Measurements from ENCODE around the gene TGM6.

The TGM6 gene

DNA sequence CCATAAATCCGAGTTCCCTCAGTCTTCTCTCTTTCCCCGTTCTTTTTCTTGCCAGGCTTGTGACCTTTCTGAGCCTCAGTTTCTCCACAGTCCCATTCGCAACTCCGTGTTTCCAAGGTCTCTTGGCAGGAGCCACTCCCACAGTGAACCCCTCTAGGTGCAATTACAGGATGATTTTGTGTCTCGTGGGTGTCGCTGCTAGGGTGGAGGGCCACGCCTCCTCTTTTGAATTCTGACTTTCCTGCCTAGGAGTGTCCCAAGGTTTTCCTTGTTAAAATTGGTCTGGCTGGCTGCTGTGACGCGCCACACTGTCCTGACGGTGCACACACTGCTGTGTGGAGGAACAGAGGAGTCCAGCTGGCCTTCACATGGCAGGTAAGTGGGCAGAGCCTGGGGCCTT is at the start of gene TGM6:
Gene TGM6 (plus strand): TSS at position 301 of the 400 bp plus-strand sequence. CDS start 68 bp downstream, at position 369.
- DNase-seq = no peak

DNA sequence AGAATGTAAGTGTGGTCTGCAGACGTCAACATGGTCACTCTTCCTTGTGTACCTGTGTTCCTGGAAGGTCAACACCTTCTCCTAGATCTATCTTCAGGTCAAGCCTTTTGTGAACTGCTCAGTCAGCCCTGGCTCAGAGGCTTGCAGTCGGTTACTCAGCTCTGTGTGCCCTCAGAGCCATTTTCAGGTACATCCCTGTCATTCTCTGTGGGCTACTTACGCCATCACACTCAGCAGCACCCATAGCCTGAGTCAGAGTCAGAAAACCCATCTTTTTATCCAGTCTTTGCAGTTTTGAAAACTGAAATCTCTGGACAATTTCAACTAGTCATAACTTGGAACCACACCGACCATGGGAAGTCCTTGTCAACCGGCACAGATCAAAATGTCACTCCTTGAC is 49.6 kb upstream of the TGM6 start:
- no peak for DNase-seq

DNA sequence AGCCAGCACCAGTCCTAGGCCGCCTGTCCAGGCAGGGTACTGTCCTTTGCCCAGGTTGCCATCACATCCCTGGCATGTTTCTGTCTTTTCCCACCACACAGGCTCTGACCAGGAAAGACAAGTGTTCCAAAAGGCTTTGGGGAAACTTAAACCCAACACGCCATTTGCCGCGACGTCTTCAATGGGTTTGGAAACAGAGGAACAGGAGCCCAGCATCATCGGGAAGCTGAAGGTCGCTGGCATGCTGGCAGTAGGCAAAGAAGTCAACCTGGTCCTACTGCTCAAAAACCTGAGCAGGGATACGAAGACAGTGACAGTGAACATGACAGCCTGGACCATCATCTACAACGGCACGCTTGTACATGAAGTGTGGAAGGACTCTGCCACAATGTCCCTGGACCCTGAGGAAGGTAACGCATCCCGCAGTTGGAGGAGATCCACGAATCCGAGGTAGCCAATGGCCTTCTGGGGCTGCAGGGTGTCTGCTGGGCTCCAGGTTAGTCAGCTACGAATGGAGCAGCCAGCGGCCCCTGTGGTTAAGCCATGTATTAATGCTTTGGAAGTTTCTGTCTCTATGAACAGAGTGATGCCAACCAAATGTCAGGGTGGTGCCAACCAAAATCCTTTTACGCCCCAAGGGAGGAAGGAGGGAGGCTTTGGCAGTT is 48.7 kb upstream of the TGM6 start:
- no peak for DNase-seq

DNA sequence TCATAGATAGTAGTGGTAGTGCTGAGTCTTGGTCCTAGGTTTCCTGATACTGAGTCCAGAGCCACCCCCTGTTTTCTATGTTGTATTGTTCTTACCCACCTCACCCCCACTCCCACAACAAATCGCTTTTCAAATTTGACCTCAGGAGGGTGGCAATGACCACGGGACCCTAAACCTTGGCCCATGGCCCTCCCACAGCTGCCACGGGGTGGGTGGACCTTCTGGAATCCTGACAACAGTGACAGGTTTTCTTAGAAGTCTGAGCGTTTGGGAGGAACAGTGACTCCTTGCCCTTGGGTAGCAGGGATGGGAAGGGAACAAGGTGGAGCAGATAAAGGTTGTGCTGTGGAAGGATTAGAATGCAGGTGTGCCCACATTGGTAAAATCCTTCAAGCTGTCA is 48.0 kb upstream of the TGM6 start:
- DNase-seq = no peak

DNA sequence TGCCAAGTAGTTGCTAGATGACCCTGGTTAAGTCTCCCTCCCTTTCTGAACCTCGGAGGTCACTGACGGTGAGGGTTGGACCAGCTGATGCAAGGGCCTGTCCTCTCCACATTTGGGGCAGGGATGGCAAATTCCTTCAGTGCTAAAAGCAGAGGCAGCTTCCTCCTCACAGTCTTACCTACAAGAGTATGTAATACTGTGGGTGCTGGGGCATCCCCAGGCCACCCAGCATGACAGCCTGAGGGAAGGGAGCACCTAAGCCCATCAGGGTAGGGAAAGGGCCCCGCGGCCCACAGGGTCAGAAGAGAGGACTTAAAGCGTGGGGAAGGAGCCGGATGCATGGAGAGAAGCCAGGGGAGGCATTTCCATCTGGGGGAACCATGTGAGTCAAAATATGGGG is 46.9 kb upstream of the TGM6 start:
- DNase-seq = no peak

DNA sequence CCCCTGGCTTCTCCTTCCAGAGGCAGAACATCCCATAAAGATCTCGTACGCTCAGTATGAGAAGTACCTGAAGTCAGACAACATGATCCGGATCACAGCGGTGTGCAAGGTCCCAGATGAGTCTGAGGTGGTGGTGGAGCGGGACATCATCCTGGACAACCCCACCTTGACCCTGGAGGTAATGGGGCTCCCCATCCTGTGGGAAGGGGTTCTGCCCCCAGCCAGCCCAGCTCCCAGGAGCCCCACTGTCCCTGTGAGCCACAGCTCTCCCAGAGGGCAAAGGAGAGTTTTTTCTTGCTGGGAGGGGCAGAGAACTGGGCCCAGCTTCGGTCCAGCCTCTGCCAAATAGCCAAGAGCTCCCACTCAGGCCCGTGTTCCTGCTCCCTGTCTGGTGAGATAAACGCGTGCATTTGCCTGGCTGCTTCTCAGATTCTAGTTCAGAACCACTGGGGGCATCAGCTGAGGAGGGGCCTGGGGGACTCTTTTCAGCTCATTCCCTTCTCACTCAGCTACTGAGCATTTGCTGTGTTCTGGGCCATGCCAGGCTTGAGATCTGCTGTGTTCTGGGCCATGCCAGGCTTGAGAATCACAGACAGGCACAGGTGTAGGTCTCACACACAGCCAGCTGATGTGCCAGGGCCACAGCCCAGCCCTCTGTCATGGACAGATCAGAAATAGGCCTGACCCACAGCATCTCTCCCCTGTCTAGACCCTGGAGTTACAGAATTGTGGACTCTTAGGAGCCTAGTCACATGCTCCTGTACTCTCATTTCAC is 45.4 kb upstream of the TGM6 start:
- no peak for DNase-seq

DNA sequence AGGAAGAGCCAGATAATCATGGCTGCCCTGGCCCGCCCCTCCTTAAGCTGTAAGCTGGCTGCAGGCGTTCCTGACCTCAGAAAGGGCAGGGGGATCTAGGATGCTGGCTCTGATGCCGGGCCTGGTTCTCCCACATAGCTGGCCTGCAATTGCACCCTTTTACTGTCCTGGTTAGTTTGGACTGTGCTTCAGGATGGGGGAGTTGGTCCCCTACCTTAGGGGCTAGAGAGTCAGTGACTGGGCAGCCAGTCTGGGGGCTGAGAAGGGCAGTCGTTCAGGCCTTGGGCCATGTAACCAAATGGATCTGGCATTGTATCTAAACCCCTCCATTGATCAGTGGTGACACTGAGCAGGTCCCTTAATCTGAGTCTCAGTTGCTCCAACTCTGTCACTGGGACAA is 44.2 kb upstream of the TGM6 start:
- no peak for DNase-seq

DNA sequence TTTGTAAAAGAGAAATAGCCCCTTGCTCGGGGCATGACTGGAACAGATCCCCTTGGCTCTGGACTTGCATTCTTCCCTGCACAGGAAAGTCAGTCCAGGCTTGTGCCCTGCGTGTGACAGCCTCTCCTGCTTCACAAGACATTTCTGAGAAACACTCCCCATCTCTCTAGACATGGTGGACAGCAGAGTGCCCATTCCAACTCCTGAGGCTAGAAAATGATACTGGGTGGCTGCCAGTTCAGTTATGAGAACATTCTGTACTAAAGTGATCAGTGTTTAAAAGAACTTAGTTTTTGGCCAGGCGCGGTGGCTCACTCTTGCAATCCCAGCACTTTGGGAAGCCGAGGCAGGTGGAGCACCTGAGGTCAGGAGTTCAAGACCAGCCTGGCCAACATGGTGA is 43.6 kb upstream of the TGM6 start:
- no peak for DNase-seq

DNA sequence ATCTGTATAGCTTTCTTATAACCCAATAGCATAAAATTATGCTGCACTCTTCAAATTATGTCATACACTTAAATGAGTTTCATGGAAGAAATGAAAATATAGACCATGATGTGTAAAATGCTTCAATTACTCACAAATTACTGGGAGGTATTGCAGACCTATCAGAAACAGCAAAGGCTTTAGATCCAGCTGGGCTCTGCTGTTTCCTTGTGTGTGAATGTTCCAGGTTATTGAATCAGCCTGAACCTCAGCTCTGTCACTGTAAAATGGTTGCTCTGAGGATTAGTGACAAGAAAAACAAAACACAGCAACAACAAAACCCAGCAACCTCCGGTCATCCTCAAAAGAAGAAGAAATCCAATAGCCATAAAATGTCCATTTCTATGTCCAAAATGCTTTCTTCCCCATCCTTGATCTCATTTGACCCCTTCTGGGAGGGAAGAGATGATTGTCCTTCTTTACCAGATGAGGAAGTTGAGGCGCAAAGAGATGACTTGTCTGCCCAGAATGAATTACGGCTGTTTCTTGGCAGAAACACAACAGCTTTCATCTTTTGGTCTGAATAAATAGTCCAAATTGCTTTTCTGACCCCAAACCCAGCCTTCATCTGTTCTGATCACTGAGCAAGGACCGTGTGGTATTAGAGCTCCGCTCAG is 42.2 kb upstream of the TGM6 start:
- DNase-seq = no peak

DNA sequence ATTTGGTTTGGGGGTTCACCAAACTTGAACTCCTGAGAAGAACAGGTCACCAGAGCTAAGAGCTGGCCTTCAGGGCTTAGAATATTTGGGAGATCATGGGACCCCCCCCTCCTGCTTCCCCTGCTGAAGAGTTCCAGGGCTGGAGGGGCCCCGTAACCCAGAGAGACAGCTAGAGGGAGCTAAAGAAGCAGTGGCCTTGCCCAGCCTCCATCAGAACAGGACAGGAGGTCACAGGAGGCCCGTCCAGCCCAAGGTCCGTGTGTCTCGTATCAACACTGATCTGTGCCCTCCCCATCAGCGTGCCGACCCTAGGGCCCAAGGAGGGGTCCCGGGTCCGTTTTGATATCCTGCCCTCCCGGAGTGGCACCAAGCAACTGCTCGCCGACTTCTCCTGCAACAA is 40.6 kb upstream of the TGM6 start:
- DNase-seq = no peak

DNA sequence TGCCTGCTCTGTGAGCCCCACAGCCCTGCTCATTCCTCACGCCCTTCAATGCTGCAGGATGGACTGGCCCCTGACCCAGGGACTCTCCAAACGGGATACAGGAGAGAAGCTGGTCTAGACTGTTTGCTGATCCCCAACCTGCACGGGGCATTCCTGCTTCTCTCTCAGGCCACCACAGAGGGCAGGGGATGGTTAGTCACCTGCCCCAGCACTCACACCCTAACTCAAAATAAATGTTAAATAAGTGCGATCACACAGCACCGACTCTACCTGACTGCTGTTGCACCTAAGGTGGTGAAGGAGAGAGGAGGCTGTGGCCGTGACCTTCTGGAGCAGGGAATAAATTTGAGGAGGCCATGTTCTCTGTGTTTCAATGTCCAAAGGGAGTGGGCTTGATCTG is 39.9 kb upstream of the TGM6 start:
- no peak for DNase-seq

DNA sequence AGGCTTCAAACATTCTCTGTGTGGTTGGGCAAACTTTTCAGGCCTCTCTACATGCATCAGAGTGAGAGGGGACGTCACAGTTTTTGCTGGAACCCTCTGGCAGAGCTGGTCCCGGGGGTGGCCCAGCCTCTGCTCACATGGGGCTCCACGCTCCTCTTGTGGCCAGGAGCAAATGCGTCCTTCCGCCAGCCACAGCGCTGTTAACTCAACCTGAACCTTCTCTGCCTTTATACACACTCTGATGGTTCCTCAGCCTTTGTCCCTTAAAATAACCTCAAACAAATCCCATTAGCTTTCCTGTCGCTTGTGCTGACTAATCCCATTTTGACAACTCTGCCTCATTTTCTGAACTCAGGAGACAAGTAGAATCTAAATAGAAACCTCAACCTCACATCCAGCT is 39.4 kb upstream of the TGM6 start:
- no peak for DNase-seq

DNA sequence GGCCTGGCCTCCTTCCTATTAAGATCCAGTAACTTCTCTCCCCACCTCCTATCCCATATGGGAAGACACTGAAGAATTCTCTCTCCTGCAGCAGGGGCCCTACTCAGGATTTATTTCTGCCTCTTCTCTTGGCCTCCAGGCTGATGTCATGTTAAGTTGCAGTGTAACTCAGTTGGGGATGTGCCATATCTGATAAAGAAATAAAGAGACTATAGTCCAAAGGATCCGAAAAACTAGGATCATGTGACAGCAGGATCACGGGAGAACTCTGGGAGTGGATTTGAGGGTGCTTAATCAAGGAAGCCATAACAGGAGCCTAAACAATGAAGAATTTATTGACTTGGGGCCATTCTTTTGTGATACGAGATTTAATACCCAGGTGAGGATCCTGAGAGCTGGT is 38.5 kb upstream of the TGM6 start:
- DNase-seq = no peak

DNA sequence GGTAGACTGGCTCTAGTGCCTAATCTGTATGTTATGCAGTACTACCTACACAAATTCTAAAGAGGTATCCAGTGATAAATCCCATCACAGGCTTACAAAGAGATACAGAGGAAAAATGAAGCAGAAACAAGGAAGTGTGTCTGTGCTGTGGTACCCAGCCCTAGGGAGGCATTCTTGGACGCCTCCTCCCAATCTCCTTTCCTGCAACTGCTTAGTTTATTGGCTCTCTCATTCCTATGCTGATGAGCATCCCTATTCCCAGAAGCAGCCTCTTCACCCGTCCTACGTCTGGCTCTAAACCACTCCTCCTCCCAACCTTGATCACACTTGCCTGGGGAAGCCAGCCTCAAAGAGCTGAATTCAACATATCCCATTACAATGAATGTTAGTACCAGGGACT is 34.5 kb upstream of the TGM6 start:
- no peak for DNase-seq

DNA sequence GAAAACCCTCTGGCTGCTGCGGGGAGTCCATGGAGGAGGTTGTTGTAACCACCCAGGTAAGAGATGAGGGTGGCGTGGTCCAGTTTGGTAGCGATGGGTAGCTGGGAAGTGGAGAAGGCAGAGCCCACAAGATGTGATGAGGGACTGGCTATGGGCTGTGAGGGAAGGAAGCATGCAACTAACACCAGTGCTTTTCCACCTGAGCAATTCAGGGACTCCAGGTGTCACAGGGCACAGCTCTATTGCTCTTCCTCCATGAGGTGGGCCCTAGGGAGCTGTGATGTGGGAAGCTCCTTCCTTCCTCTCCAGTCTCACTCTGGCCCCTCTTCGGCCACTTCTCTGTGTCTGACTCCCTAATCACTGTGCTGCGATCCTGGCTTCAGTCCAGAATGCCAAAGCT is 32.4 kb upstream of the TGM6 start:
- no peak for DNase-seq

DNA sequence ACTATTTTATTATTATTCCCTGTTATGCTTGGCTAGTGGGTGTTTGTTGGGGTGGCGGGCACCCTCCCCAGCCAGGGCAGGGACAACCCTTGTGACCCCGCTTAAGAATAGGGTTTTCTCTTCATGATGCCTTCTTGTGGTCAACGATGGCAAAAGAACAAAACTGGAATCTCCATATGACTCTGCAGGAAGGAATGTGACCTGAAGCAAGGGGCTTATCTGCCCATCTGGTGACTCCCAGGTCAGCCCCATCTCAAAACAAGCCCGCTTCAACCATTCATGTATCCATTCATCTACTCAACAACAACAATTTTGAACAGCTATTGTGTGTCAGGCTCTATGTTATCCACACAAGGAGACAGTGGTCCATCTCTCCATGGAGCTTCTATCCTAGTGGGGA is 30.9 kb upstream of the TGM6 start:
- DNase-seq = no peak

DNA sequence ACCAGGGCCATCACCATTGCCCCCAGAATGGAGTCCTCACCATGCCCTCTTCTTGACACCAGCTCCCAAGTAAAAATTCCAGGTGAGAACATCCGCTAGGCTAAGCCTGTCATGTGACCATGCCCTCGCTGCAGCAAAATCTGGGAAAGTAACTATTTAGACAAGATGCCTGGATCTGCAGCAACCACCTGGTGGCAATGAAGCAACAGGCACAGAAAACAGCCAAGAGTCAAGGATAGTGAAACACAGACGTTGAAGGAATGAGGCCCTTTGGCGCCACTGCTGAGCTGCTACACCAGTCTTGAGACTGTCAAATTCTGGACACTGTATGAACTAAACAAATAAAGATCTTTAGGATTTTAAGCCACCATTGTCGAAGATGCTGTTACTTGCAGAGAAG is 30.1 kb upstream of the TGM6 start:
- no peak for DNase-seq

DNA sequence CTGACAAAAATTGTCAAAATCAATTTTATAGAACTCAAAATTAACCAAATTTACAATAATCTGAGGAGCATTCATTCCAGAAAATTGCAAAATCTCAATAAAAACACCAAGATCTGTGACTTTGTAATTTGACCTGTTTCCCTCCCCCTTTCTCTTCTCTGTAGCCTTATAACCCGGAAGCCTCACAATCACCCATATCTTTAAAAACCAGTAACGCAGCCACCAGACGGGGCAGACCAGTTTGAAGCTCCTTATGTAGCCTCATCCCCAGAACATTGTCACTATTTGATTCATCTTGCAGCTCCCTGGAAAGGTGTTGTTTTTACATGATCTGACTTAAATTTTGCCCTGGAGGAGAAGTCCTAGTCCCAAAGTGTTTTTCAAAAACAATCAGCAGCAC is 27.5 kb upstream of the TGM6 start:
- DNase-seq = no peak

DNA sequence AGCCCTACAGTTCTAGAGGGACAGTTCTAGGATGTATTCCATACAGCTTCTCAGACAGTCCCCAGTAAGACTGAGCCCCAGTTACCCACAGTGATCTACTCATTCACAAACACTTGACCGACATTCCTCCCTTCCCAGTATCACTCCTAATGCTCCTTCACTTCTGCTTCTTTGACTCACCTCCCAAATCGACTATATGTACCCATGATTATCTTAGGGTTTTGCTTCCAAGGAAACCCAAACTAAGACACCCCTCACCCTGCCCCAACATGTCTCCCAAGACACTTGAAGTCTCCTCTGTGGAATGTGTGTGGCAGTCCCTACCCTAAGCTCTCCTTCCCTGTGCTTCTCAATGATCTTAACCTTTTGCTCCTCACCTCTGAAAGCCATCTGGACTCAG is 23.6 kb upstream of the TGM6 start:
- no peak for DNase-seq

DNA sequence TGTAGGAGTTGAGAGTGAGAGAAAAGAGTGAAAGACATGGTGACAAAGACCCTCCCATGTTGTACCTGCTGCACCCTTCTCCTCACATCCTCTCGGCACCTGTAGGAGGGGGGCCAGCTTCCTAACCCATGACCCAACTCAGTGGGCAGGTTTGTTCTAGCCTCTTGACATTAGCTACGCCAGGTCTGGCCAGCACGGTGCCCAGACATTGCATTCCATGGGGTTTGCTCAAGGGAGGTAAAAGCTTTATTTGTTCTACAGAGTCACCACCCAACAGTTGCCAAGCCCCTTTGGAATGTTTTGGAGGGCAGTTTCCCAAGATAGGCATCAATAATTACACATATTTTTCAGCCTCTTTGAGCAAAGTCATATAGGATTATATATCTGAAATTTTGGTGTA is 22.7 kb upstream of the TGM6 start:
- no peak for DNase-seq

DNA sequence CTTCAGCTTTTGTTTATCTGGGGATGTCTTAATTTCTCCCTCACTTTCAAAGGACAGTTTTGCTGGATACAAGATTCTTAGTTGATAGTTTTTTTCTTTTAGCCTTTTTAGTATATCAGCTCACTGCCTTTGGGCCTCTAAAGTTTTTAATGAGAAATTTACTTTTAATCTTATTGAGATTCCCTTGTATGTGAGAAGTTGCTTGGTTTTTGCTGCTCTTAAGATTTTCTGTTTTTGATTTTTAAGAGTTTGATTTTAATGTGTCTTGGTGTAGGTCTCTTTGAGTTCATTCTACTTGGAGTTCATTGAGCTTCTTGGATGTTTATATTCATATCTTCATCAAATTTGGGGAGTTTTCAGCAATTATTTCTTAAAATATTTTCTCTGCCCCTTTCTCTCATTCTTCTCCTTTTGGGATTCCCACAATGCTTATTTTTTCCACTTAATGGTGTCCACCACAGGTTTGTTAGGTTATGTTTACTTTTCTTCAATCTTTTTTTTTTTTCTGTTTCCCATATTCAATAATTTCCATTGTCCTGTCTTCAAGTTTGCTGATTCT is 19.6 kb upstream of the TGM6 start:
- no peak for DNase-seq

DNA sequence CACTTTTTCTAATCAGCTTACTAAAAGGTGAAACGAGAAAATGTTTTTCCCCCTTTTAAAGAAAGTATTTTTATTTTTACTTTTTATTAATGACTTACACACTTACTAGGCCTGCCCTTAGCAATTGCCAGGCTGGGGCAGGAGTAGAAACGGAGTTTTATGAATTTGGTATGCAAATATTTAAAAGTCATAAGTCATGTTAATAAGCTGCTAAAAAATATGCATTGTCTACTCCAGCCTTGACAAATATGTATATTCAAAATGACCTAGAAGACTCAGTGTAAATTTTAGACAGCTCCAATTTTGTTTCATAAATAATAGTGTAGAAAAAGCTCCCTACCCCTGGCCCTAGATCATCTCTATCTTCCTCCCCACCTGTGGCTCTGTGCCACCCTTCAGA is 17.5 kb upstream of the TGM6 start:
- DNase-seq = no peak

DNA sequence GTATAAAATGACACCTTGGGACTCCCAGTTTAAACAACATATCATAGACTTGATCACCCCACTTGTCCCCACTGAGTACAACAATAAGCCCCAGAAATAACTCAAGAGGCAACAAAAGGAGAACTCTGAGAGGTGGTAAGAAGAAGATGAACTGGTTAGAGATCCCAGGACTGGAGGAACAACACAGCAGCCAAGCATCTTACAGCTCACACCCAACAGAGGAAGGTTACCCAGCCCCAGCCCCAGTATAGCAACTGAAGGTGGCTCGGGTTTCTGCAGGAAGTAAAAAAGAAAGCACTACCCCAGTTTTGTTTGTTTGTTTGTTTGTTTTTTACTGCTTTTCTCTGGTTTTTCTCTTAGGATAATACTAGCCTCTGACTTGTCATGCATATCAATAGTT is 17.1 kb upstream of the TGM6 start:
- no peak for DNase-seq

DNA sequence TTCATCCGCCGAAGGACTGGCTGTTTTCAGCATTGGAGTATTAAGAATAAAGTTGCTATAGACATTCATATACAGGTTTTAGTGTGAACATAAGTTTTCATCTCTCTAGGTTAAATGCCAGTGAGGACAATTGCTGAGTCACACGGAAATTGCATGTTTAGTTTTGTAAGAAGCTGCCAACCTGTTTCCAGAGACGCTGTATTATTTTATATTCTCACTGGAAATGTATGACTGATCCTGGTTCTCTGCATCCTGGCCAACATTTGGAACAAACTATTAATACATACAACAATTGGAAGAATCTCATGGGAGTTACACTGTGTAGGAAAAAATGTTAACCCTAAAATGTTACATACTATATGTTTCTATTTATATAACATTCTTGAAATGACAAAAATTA is 16.7 kb upstream of the TGM6 start:
- no peak for DNase-seq
